ENCODE results near the gene SIN3B.
A peak's percentile ranks its signal among the peaks of the same experiment; 100 is the strongest.
"Not testable (repeated sequence)": the region's sequence is repeated elsewhere in the genome, so short reads cannot be mapped to it uniquely, and the experiment has no call there.

Gene SIN3B

GRCh38 chr19:16829010-16829821 lies at the start of gene SIN3B:
Gene SIN3B, plus strand, starts transcription at chr19:16829398. Its CDS starts 23 bp downstream, at chr19:16829421.
- peak; percentile 86 to 90 for DNase-seq

GRCh38 chr19:16779539-16780163 lies 49.5 kb upstream of the SIN3B start:
- DNase-seq = no peak

- no peak for DNase-seq
Observed at GRCh38 chr19:16782719-16783118, 46.5 kb upstream of the SIN3B start.

- DNase-seq = no peak
Observed at GRCh38 chr19:16788479-16788878, 40.7 kb upstream of the SIN3B start.

GRCh38 chr19:16789238-16789637 lies 40.0 kb upstream of the SIN3B start:
- no peak for DNase-seq

GRCh38 chr19:16790051-16790450 lies 39.1 kb upstream of the SIN3B start:
- no peak for DNase-seq

GRCh38 chr19:16791942-16792341 lies 37.3 kb upstream of the SIN3B start:
- no peak for DNase-seq

- no peak for DNase-seq
Observed at GRCh38 chr19:16794456-16795441, 34.4 kb upstream of the SIN3B start.

GRCh38 chr19:16795731-16796130 lies 33.5 kb upstream of the SIN3B start:
- DNase-seq = no peak

GRCh38 chr19:16797876-16798275 lies 31.3 kb upstream of the SIN3B start:
- DNase-seq = no peak

GRCh38 chr19:16798326-16798725 lies 30.9 kb upstream of the SIN3B start:
- DNase-seq = not testable (repeated sequence)

GRCh38 chr19:16799740-16800139 lies 29.5 kb upstream of the SIN3B start:
- DNase-seq = no peak

GRCh38 chr19:16801600-16802013 lies 27.6 kb upstream of the SIN3B start:
- no peak for DNase-seq

- DNase-seq = no peak
Observed at GRCh38 chr19:16804176-16804575, 25.0 kb upstream of the SIN3B start.

- no peak for DNase-seq
Observed at GRCh38 chr19:16807549-16808284, 21.5 kb upstream of the SIN3B start.

- no peak for DNase-seq
Observed at GRCh38 chr19:16814526-16815100, 14.6 kb upstream of the SIN3B start.

- DNase-seq = no peak
Observed at GRCh38 chr19:16820056-16820455, 9.1 kb upstream of the SIN3B start.

GRCh38 chr19:16821081-16821480 lies 8.1 kb upstream of the SIN3B start:
- no peak for DNase-seq

- no peak for DNase-seq
Observed at GRCh38 chr19:16822648-16823047, 6.5 kb upstream of the SIN3B start.

GRCh38 chr19:16824658-16825311 lies 4.4 kb upstream of the SIN3B start:
- DNase-seq = no peak

- DNase-seq = no peak
Observed at GRCh38 chr19:16825312-16826052, 3.7 kb upstream of the SIN3B start.
